DND-41 (cell line): ENCODE data around the gene RHBDD1.

Source experiments
- ATAC-seq: fragments of 200-7000 bp; cut with Tn5 transposase; 3 replicates; pipeline ENCODE4 v1.9.1; 2021; ENCODE audit warnings: low read depth; ENCODE audit not compliant: insufficient read depth
- DNase-seq: peaks from one replicate; pipeline ENCODE4 v3.0.0-alpha.2; 2020
- H2AFZ ChIP-seq: 2 replicates; pipeline ENCODE4 v1.6.0; 2012; ENCODE audit warnings: low read depth, low read length
- H3K27ac ChIP-seq: 2 replicates; pipeline ENCODE4 v1.5.1; 2012; ENCODE audit warnings: low read length, inconsistent platforms
- H3K27me3 ChIP-seq: fragments of 200-600 bp; sonication (generic); 2 replicates; pipeline ENCODE4 v1.6.0; 2012; ENCODE audit warnings: low read length, mild to moderate bottlenecking, inconsistent platforms; ENCODE audit not compliant: insufficient read depth, poor library complexity
- H3K36me3 ChIP-seq: 2 replicates; pipeline ENCODE4 v1.5.1; 2012; ENCODE audit warnings: low read length, inconsistent platforms; ENCODE audit not compliant: insufficient read depth
- H3K4me1 ChIP-seq: 2 replicates; pipeline ENCODE4 v1.5.1; 2012; ENCODE audit warnings: mild to moderate bottlenecking, low read length; ENCODE audit not compliant: insufficient read depth
- H3K4me2 ChIP-seq: 2 replicates; pipeline ENCODE4 v1.6.0; 2012; ENCODE audit warnings: mild to moderate bottlenecking, moderate library complexity, low read length, inconsistent platforms; ENCODE audit not compliant: insufficient read depth
- H3K4me3 ChIP-seq, 2 experiments: fragments of 200-600 bp in 1 of 2; shearing (Covaris generic) in 1 of 2; 2 replicates each; pipeline ENCODE4 v1.5.1; 2012 to 2016; ENCODE audit warnings: inconsistent platforms in 2 of 2, low read length in 2 of 2, mild to moderate bottlenecking in 2 of 2, low read depth in 1 of 2, moderate library complexity in 1 of 2
- H3K79me2 ChIP-seq: 2 replicates; pipeline ENCODE4 v1.6.0; 2012; ENCODE audit warnings: low read length, inconsistent platforms; ENCODE audit not compliant: insufficient read depth
- H3K9ac ChIP-seq: 2 replicates; pipeline ENCODE4 v1.6.0; 2012; ENCODE audit warnings: low read depth, mild to moderate bottlenecking, inconsistent platforms, low read length, moderate library complexity
- H3K9me3 ChIP-seq: 2 replicates; pipeline ENCODE4 v1.5.1; 2012; ENCODE audit warnings: low read length, moderate library complexity, mild to moderate bottlenecking, inconsistent platforms; ENCODE audit not compliant: insufficient read depth, severe bottlenecking
- H4K20me1 ChIP-seq: 2 replicates; pipeline ENCODE4 v1.6.0; 2012; ENCODE audit warnings: low read length; ENCODE audit not compliant: insufficient read depth
- CTCF ChIP-seq: IDR thresholded peaks from 2 replicates; pipeline ENCODE4 v1.5.1; 2012; ENCODE audit warnings: borderline replicate concordance, low read length, moderate library complexity, mild to moderate bottlenecking; ENCODE audit not compliant: poor library complexity, severe bottlenecking; ENCODE audit errors: extremely low read depth
- EZH2 ChIP-seq: IDR thresholded peaks from 3 replicates; pipeline ENCODE4 v1.6.1; 2012; ENCODE audit warnings: borderline replicate concordance, low read depth, mild to moderate bottlenecking, moderate library complexity, low read length, inconsistent platforms; ENCODE audit not compliant: severe bottlenecking

The RHBDD1 gene

GRCh38 chr2:226835796-226836547, at the start of gene RHBDD1:
Gene RHBDD1, plus strand, starts transcription at chr2:226836054. Its CDS starts 28,640 bp downstream, at chr2:226864694.
- no peaks in the 10 kb centered on the region for H3K9me3 ChIP-seq

GRCh38 chr2:226788064-226788463, 47.8 kb upstream of the RHBDD1 start:
- TF ChIP-seq CTCF, result no peak
- no peak for TF ChIP-seq EZH2
- H3K4me2 ChIP-seq, result no peak overlapping the region
- peaks cover 6% of the 10 kb centered on the region; the same call in 1 of the 2 replicates for H3K4me1 ChIP-seq
- H3K27me3 ChIP-seq, result no peaks in the 10 kb centered on the region
- no peak overlapping the region for H3K27ac ChIP-seq
- H3K36me3 ChIP-seq, result peaks cover 5% of the 10 kb centered on the region
- DNase-seq (no peak), ATAC-seq (no peak)
- no peaks in the 10 kb centered on the region for H3K79me2 ChIP-seq
- H2AFZ ChIP-seq, result no peak overlapping the region
- H4K20me1 ChIP-seq, result no peaks in the 10 kb centered on the region
- no peak overlapping the region for H3K9ac ChIP-seq
- H3K4me3 ChIP-seq, result no peak overlapping the region
- H3K9me3 ChIP-seq, result no peaks in the 10 kb centered on the region

More at GRCh38 chr2:226835796-226836547, at the start of gene RHBDD1:
- Histone ChIP-seq H4K20me1 (no peaks in the 10 kb centered on the region), H3K79me2 (peaks cover 51% of the 10 kb centered on the region), H3K27me3 (no peaks in the 10 kb centered on the region), H3K36me3 (0 out of 2 replicates have a peak, but pooled peaks cover 3% of the 10 kb centered on the region), H3K4me1 (peaks cover 61% of the 10 kb centered on the region), H3K4me2 (peak within 1 kb of the TSS; percentile 92), H3K4me3 (peak within 1 kb of the TSS; percentile 64 to 68), H3K27ac (peak within 1 kb of the TSS; percentile 95), H2AFZ (peak within 1 kb of the TSS; percentile 97), H3K9ac (peak within 1 kb of the TSS; percentile 90)
- ATAC-seq (peak; percentile 80), DNase-seq (peak; percentile 94)
- TF ChIP-seq EZH2 (no peak), CTCF (no peak)

GRCh38 chr2:226788881-226789490, 46.9 kb upstream of the RHBDD1 start:
- DNase-seq (no peak), ATAC-seq (no peak)
- Histone ChIP-seq H4K20me1 (no peaks in the 10 kb centered on the region), H3K9me3 (no peaks in the 10 kb centered on the region), H3K4me3 (no peak overlapping the region), H3K36me3 (peaks cover 5% of the 10 kb centered on the region), H3K4me2 (no peak overlapping the region), H3K9ac (no peak overlapping the region), H2AFZ (no peak overlapping the region), H3K79me2 (no peaks in the 10 kb centered on the region), H3K4me1 (peaks cover 11% of the 10 kb centered on the region; the same call in 1 of the 2 replicates), H3K27ac (no peak overlapping the region), H3K27me3 (no peaks in the 10 kb centered on the region)
- TF ChIP-seq CTCF, result no peak
- no peak for TF ChIP-seq EZH2
